ENCODE measurements around the gene MORN1. TPM values are rescaled to one million over a fixed set of nuclear protein-coding genes. Genes with fewer than 3 reads are reported as not detected.

Gene MORN1
- total and polyA plus RNA-seq, 2 donors (not counting 3 experiments of a cell fraction or from before 2014, with no cell fraction given): 4.3 to 6.4 TPM

GRCh38 chr1:2320760-2321667, 70.3 kb downstream of the MORN1 start:
- H3K79me2 ChIP-seq (ENCODE audit: control insufficient read depth, insufficient read depth, low read length): no peaks in the 10 kb centered on the region
- H3K9me1 ChIP-seq (replicated peaks; ENCODE audit: control insufficient read depth, extremely low read depth, insufficient read depth, low read length): no peaks in the 10 kb centered on the region
- FAIRE-seq (no peak), DNase-seq (ENCODE audit: low read depth, low spot score) (no peak)
- no peaks in the 10 kb centered on the region for H3K36me3 ChIP-seq (ENCODE audit: control insufficient read depth in 2 of 2, extremely low read depth in 1 of 2, insufficient read depth in 2 of 2, low read length in 2 of 2)
- no TSS peak for BruUV-seq (replicated peaks)
- intact Hi-C loops (cut with micrococcal nuclease) (no loop called here), dilution Hi-C loops (cut with MboI; ENCODE audit: extremely low pct_ligation_motif_present, low sequenced_read_pairs) (no loop called here)
- no peaks in the 10 kb centered on the region for H3K27me3 ChIP-seq (ENCODE audit: control insufficient read depth in 2 of 2, insufficient read depth in 2 of 2, low read length in 2 of 2)
- H4K20me1 ChIP-seq (replicated peaks; ENCODE audit: control insufficient read depth, extremely low read depth, insufficient read depth, low read length): no peaks in the 10 kb centered on the region
- H3K27ac ChIP-seq (ENCODE audit: insufficient read depth, low read depth, low read length): no peak overlapping the region
- H3K4me2 ChIP-seq (ENCODE audit: insufficient read depth, low read length): no peak overlapping the region
- TF ChIP-seq MYC (IDR thresholded peaks at IDR 0.05; ENCODE audit: low read depth, low read length): no peak
- TF ChIP-seq JUN (IDR thresholded peaks at IDR 0.05; ENCODE audit: borderline replicate concordance, insufficient read depth, insufficient read length, low read depth): no peak
- TF ChIP-seq GATA2 (IDR thresholded peaks at IDR 0.05; ENCODE audit: insufficient read depth, insufficient read length, low read depth, low read length): no peak
- no peak for TF ChIP-seq EZH2 (IDR thresholded peaks at IDR 0.05; ENCODE audit: borderline replicate concordance, low read depth, low read length, severe bottlenecking)
- no peak for TF ChIP-seq POLR2A (IDR thresholded peaks at IDR 0.05; ENCODE audit: low read depth, low read length)
- no peak for TF ChIP-seq FOS (IDR thresholded peaks at IDR 0.05; ENCODE audit: borderline replicate concordance, insufficient read depth, low read length)
- TF ChIP-seq MAX (IDR thresholded peaks at IDR 0.05; ENCODE audit: insufficient read depth, insufficient read length): no peak
- TF ChIP-seq POLR2AphosphoS5 (IDR thresholded peaks at IDR 0.05; ENCODE audit: insufficient read depth, low read depth, low read length): no peak
- no peak for TF ChIP-seq CTCF (IDR thresholded peaks at IDR 0.05; ENCODE audit: extremely low read depth in 1 of 2, insufficient read depth in 1 of 2, low read depth in 1 of 2, low read length in 2 of 2)
- no peak overlapping the region for H2AFZ ChIP-seq (ENCODE audit: low read depth, low read length)
- POLR2A ChIA-PET: no interaction called here
- H3K9me3 ChIP-seq (replicated peaks; ENCODE audit: control insufficient read depth, insufficient read depth, low read length): no peaks in the 10 kb centered on the region
- H3K9ac ChIP-seq (replicated peaks; ENCODE audit: extremely low read depth, insufficient read depth, low read length): no peak overlapping the region
- peaks cover 5% of the 10 kb centered on the region for H3K4me1 ChIP-seq (ENCODE audit: control insufficient read depth, extremely low read depth, insufficient read depth, low read length)
- no peak overlapping the region for H3K4me3 ChIP-seq (replicated peaks in 1 of 3; ENCODE audit: insufficient read depth in 1 of 3, low read depth in 1 of 3, low read length in 3 of 3)
- CTCF ChIA-PET: no interaction called here
